Mesothelial cell of epicardium (in vitro differentiated cells): Measurements from ENCODE around the gene KRT83. TPM values are rescaled to one million over a fixed set of nuclear protein-coding genes. Genes with fewer than 3 reads are reported as not detected.

Experiments
- DNase-seq, 2 experiments: peaks; one replicate each; pipeline ENCODE4 v3.0.0; 2021; ENCODE audit warnings: low spot score in 2 of 2; ENCODE audit not compliant: unreplicated experiment in 2 of 2
- H3K27ac Mint-ChIP-seq: 2 replicates; pipeline ENCODE4 v1.8.0; 2021; ENCODE audit warnings: mixed read lengths
- H3K27me3 Mint-ChIP-seq: 2 replicates; pipeline ENCODE4 v1.8.0; 2021; ENCODE audit warnings: low read depth, mixed read lengths
- H3K36me3 Mint-ChIP-seq: 2 replicates; pipeline ENCODE4 v1.8.0; 2021; ENCODE audit warnings: mixed read lengths
- H3K4me1 Mint-ChIP-seq: 2 replicates; pipeline ENCODE4 v1.8.0; 2021; ENCODE audit warnings: mixed read lengths
- H3K4me3 Mint-ChIP-seq: 2 replicates; pipeline ENCODE4 v1.8.0; 2021; ENCODE audit warnings: mild to moderate bottlenecking, moderate library complexity, mixed read lengths
- H3K9me3 Mint-ChIP-seq: 2 replicates; pipeline ENCODE4 v1.8.0; 2021; ENCODE audit warnings: mixed read lengths
- CTCF ChIP-seq: fragments of 200-600 bp; sonication (generic); IDR thresholded peaks from one replicate; pipeline ENCODE4 v1.5.0; 2021; ENCODE audit warnings: antibody characterized with exemption; ENCODE audit not compliant: unreplicated experiment
- total RNA-seq: library from RNA; stranded (reverse); gene quantifications from 3 replicates; pipeline ENCODE4 v1.2.1, GENCODE V29; 2021

KRT83 gene
- total RNA-seq, 1 donor from 2014 or later, result not detected

GRCh38 chr12:52270541-52271070 is 50.6 kb downstream of the KRT83 start:
- Mint-ChIP-seq H3K27ac (no peak overlapping the region), H3K4me1 (peaks cover 7% of the 10 kb centered on the region), H3K9me3 (no peaks in the 10 kb centered on the region), H3K27me3 (peaks cover 16% of the 10 kb centered on the region), H3K36me3 (no peaks in the 10 kb centered on the region), H3K4me3 (no peak overlapping the region)
- no peak for TF ChIP-seq CTCF
- no peak for DNase-seq

- Mint-ChIP-seq H3K9me3 (no peaks in the 10 kb centered on the region), H3K27me3 (peaks cover 11% of the 10 kb centered on the region), H3K4me3 (no peak overlapping the region), H3K36me3 (no peaks in the 10 kb centered on the region), H3K27ac (no peak overlapping the region), H3K4me1 (peaks cover 7% of the 10 kb centered on the region)
- no peak for DNase-seq
- no peak for TF ChIP-seq CTCF
Observed at GRCh38 chr12:52268212-52268611, 53.0 kb downstream of the KRT83 start.

- no peaks in the 10 kb centered on the region for H3K36me3 Mint-ChIP-seq
- TF ChIP-seq CTCF, result no peak
- no peaks in the 10 kb centered on the region for H3K9me3 Mint-ChIP-seq
- DNase-seq, result no peak
- H3K27ac Mint-ChIP-seq, result no peak overlapping the region
- H3K4me3 Mint-ChIP-seq, result no peak overlapping the region
- peaks cover 11% of the 10 kb centered on the region for H3K27me3 Mint-ChIP-seq
- H3K4me1 Mint-ChIP-seq, result peaks cover 7% of the 10 kb centered on the region
Observed at GRCh38 chr12:52267699-52268098, 53.5 kb downstream of the KRT83 start.

- TF ChIP-seq CTCF, result no peak
- Mint-ChIP-seq H3K4me3 (no peak overlapping the region), H3K27me3 (peaks cover 11% of the 10 kb centered on the region), H3K9me3 (no peaks in the 10 kb centered on the region), H3K4me1 (peaks cover 7% of the 10 kb centered on the region), H3K36me3 (no peaks in the 10 kb centered on the region), H3K27ac (no peak overlapping the region)
- DNase-seq, result no peak
Observed at GRCh38 chr12:52267266-52267665, 53.9 kb downstream of the KRT83 start.

- Mint-ChIP-seq H3K27me3 (peaks cover 11% of the 10 kb centered on the region), H3K27ac (no peak overlapping the region), H3K9me3 (no peaks in the 10 kb centered on the region), H3K4me1 (peaks cover 12% of the 10 kb centered on the region), H3K36me3 (no peaks in the 10 kb centered on the region), H3K4me3 (no peak overlapping the region)
- TF ChIP-seq CTCF, result no peak
- DNase-seq, result no peak
Observed at GRCh38 chr12:52266514-52266913, 54.7 kb downstream of the KRT83 start.

- Mint-ChIP-seq H3K9me3 (no peaks in the 10 kb centered on the region), H3K27ac (no peak overlapping the region), H3K27me3 (peaks cover 8% of the 10 kb centered on the region), H3K36me3 (no peaks in the 10 kb centered on the region), H3K4me1 (peaks cover 25% of the 10 kb centered on the region), H3K4me3 (no peak overlapping the region)
- TF ChIP-seq CTCF, result no peak
- DNase-seq, result no peak
Observed at GRCh38 chr12:52264435-52264825, 56.8 kb downstream of the KRT83 start.
